Activated T-cell treated with anti-CD3 and anti-CD28 coated beads for 4 hours (primary cell): ENCODE measurements around the gene C17orf50.
A peak's percentile ranks its signal among the peaks of the same experiment; 100 is the strongest.

ENCODE experiments used
- DNase-seq: peaks from one replicate; pipeline ENCODE4 v3.0.0-alpha.2; 2020

Gene C17orf50

DNA sequence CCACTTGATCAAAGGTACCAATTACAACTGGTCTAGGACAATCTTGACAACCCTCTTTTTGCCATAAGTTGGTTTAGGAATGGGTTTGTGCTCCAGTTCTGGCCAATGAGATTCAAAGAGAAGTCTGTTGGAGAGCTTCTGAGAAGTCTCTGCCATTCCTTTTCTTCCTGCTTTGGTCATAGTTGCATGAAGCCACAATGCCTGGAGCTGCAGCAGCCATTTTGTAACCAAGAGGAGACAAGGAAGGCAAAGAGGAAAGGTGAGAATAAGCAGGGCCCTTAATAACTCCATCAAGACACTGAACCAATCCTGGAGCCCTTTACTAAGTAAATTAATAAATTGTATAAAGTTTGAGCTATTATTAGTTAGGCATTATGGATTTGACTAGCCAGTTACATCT, 3.4 kb upstream of the C17orf50 start:
- DNase-seq: no peak

DNA sequence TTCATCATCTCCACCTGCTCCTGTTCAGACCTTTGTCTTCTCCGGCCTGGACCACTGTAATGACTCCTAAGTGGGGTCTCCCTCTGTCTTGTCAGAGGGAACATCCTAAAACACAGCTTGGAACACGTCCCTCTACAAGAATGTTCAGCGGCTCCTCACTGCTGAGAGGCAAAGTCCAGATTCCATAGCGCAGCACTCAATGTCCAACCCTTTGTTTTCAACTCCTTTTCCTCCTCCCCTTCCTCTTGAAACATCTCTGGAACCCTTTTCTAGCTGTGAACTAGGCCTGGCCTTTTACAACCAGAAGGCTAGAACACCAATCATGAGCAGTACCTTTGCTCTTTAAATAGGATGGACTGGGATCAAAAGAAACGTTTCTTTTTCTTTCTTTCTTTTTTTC, 914 bp downstream of the C17orf50 start:
- no peak for DNase-seq

DNA sequence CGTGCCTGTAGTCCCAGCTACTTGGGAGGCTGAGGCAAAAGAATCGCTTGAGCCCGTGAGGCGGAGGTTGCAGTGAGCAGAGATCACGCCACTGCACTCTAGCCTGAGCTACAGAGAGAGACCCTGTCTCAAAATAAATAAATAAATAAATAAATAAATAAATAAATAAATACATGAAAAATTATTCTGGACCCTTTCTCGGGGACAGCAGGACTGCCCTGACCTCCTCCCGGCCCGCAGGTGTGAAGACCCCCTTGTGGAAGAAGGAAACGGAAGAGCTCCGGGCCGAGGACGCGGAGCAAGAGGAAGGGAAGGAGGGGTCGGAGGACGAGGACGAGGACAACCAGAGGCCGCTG, 3.1 kb downstream of the C17orf50 start:
- DNase-seq: no peak

DNA sequence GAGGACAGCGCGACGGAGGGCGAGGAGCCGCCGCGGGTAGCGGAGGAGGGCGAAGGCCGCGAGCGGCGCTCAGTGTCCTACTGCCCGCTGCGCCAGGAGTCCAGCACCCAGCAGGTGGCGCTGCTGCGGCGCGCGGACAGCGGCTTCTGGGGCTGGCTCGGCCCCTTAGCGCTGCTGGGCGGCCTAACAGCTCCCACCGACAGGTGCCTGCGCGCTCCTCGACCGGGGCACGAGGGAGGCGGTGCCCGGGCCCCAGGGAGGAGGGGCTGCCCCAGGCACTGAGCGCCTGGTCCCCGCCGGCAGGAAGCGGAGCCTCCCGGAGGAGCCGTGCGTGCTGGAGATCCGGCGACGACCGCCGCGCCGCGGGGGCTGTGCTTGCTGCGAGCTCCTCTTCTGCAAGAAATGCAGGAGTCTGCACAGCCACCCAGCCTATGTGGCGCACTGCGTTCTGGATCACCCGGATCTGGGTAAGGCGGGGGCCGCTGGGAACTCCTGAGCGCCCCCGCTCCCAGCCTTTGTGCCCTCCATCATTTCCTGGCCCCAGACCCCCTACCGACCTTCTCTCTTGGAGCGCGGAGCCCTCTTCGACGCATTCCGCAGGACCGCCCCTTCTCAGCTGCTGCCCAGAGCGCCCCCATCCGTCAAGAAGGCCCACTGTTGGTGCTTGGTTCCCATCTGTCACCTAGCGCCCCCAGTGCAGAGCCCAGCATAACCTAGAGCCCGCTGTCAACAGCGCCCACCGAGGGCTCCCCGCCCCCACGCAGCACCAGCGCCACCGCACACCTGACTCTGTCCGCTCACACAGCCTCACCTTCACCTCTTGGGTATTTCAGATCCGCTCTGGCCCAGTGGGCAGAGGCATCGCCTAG, 3.7 kb downstream of the C17orf50 start:
- DNase-seq: peak; percentile 74

DNA sequence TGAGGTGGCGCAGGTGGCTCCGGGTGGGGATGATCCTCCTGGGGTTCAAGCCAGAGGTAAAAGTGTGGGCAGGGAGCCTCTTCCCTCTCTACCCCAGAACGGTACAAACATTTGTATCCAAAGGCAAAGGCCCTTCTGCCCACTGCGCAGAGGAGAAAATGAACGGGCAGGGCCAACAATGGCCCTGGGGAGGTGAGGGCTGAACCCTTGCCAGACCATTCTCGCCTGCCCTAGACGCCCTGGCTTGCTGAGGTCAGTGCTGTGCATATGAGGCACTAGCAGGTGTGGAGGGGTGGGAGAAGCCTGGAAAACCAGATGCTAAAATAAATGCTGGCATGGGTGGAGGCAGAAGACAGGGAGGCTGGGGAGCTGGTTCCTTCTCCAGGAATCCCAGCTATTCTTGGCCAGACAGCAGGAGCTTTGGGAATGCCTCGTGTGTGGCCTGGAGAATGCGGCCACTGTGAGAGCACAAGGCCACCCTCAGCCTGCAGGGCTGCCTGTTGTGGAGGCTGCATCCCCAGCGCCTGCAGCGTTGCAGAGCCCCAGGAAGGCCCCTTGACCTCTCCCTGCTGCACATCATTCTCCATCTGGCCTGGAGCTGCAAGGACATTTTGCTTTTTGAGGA, 4.5 kb downstream of the C17orf50 start:
- no peak for DNase-seq

DNA sequence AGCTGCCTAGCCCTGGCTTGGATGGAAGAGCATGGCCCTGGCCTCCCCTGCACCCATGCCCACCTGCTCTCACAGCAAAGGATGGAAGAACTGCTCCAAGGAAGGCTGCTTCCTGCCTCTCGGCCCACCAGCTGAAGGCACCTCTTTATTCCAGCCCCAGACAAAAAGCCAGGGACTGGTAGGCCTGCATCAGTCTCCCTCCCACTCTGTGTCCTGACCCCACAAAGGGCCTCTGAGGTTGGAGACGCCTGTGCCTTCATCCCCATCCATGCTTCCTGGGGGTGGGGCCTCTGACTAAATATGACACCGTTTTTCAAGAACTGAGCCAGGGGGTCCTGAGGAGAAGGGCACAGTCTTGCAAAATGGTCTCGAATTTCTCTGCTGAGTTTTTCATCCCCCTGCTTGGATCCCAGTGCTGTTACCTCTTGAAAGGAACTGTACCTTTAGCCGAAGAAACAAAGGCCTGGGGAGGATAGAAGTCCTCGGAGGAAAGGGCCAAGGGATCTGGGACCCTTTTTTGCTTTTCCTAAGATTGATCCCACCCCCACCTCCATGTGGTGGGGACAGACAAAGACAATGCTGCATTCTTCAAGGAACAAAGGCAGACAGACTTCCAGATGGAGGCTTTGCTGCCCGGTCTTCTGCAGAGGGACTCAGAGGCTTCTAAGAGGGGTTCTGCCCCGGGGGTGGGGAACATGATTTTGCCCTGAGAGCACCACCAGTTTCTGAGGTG, 5.2 kb downstream of the C17orf50 start:
- DNase-seq: no peak

DNA sequence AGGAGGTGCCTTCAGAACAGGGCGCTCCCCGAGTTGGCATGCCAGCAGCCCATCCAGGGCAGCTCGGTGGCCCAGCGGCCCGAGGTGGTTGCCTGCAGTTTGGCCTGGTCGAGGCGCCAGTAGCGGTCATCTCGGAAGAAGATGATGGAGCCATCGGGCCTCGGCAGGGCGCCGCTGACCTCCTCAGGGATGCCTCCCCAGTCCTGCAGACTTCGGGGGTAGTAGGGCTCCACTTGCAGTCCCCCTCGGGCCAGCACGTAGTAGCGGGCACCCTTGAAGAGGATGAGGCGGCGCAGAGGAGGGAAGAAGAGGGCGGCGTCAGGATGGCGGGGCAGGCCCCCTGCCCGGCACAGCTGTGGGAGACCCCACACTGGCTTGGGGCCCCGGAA, 5.8 kb downstream of the C17orf50 start:
- no peak for DNase-seq

DNA sequence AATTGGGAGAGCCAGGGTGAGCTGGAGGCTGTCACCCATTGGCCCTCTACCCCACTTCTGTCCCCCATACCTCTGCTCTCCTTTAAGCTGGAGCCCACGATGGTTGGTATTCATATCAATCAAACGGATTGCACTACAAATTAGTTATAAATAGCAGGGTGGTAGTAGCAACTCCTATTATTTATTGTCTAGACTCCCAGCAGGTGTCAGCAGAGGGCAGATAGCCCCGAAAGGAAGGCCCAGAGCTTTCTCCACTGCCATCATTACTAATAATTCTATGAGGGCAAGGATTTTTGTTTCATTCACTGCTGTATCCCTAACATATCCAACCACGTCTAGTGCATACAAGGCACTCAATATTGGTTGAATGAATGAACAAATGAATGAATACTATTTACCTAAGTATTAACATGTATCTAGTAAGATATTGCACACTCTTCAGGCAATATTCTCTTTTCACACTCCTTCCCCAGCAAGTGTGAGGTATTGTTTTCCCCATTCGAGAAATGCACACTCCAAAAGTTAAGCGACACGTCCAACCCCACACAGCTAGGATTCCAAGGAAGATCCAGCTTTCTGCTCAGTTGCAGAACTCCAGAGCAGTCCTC, 6.3 kb downstream of the C17orf50 start:
- peak; percentile 19 for DNase-seq

DNA sequence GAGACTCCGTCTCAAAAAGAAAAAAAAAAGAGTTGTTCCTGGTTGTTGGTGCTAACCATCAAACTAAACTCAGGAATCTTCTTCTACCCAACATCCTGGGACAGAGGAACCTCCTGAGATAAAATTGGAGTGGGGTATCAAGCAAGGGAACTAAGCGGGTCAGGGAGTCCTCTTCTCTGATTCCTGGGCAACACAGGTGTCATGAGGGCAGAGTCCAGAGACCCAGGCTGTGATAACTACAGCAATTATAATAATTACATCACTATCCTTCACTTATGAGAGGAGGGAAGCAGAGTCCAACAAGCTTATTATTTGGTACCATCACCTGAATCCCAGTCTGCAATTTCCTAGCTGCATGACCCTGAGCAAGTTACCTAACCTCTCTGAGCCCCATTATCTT, 8.1 kb downstream of the C17orf50 start:
- no peak for DNase-seq

DNA sequence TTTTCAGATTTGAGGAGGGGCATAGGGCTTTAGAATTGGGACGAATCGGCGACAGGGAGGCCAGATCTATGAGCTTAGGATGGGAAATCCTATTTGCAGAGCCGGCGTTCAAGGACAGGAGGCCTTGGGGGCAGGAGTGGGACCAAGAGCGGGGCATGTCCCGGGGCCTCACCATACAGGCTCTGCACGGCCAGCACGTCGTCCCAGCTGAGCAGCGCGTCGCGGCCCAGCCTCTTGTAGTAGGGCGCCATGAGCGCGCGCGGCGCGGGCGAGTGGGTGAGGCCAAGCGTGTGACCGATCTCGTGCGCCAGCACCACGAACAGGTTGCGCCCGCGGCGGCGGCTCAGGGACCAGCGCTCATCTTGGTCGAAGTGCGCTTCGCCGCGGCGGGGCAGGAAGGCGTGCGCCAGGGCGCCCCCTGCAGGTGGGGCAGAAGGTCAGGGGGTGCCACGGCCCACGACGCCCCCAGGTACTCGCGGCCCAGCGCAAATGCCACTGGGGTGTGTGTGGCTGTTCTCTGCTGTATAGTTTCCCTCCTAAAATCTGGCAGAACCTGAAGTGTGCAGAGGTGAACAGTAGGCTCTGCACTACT, 9.3 kb downstream of the C17orf50 start:
- no peak for DNase-seq

DNA sequence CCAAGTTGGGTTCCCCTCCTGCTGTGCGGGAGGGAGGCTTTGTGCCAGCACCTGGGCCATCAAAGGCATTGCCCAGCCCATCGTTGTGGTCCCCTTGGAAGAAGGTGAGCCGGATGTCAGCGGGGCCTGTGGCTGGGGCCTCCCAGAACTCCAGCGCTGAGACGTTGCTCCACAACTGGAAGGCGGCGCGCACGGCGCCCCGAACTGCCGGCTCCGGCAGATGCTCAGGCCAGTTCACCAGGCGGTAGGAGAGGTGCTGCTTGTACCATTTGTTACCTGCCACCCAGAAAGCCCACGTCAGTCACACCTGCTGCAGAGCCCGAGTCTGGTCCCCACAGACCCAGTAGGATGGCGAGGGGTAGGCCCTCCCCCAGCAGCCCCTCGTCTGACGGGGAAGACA, 12.4 kb downstream of the C17orf50 start:
- DNase-seq: no peak

DNA sequence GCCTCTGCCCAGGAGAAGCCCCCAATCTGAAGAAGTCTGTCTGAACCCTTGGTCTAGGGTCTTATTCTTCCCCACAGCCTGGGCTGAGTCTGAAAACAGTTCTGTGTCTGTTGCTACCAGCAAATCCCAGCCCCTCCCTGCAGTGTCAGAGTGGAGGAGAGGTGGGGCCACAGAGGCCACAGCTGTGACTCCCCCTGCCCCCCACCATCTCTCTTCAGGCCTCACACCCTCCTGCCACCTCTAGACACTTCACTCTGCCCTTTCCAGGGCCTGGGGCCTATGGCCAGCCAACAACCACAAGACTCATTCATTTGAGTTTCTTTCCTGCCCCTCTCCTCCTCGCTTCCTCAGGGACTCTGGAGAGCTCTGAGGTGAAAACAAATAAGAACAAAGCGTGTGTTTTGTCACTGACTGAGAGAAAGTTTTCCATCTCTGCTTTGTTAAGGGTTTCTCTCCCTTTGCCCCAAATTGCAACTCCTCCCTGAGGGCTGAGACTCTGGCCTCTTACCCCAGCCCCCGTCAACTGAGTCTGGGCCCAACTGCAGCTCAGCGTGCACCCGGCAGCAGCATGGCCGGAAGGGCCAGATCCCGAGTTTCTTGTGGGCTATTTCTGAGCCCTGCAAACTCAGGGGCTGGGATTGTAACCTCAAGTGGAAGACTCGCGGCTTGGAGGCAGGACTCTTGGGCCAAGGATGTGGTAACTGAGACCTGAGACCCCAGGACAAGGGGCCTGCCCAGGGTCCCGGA, 13.2 kb downstream of the C17orf50 start:
- no peak for DNase-seq

DNA sequence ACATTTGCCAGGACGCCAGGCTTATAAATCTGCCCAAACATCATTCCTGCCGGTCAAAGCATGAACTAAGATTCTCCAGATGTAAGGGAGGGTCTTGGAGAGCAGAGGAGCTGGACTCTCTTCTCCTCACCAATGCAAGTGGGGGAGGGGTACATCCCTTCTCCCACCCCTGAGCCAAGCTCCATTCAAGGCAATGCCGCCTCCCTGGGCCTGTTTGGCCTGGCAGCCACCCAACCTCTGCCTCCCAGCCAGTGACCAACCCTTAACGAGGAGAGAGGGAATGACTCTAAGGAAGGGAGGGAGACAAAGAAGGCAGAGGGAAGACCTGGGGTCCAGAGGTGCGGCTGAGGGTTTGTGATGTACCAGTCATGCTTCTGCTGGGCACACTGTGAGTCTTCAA, 13.8 kb downstream of the C17orf50 start:
- DNase-seq: no peak

DNA sequence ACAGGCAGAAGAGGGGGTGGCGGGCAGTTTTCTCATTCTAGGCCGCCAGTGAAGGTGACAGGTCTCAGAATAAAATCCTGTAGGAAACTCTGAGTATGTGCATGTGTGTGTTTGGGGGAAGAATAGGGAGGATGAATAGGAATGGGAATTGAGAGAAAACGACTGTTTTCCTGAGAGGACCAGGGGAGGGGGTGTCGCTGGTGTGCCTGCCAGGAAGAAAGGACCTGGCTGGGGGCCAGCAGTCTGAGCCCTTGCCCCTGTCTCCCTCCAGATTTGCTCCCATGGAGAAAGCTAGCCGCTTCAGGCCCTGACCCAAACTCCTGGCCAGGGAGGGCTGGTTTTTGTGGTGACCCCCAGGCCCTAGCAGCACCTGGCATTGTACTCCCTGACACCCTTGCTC, 14.4 kb downstream of the C17orf50 start:
- DNase-seq: no peak

DNA sequence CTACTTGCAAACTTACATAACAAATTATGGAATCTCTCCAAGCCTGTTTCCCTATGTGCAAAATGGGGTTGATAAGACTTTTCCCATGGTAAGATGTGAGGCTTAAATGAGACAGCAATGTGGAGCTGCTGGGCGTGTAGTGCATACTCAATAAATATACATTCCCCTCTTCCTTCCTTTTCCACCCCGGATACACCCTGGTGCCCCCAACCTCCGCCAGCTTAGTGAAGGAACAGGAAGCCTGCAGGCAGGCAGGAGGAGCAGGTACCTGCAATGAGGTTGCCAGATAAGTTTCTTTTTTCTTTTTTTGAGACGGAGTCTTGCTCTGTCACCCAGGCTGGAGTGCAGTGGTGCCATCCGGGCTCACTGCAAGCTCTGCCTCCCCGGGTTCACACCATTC, 14.9 kb downstream of the C17orf50 start:
- no peak for DNase-seq

DNA sequence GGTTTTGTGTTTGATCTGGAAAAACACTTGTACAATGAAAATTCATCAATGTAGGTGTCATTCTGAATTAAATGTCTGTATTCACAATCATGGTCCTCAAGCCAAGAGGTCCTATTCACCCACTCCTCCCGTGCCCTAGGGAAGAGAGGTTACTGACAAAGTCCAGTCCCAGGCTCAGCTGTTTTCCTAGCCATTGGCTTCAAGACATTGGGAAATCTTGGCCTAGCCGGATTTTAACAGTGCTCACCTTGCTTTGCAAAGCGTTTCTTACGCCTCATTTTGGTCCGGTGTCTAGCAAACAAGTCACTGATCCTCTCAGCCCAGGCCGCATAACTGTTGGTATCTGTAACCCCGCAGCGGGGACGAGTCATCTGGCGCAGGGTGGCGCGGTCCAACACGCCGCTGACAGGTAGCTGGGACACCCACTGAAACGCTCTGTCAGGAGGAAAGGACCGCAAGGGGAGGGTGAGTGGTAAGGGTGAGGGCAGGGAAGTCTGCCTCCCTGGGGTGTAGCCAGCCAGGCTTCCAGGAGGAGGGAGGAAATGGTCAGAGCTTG, 18.0 kb downstream of the C17orf50 start:
- no peak for DNase-seq

DNA sequence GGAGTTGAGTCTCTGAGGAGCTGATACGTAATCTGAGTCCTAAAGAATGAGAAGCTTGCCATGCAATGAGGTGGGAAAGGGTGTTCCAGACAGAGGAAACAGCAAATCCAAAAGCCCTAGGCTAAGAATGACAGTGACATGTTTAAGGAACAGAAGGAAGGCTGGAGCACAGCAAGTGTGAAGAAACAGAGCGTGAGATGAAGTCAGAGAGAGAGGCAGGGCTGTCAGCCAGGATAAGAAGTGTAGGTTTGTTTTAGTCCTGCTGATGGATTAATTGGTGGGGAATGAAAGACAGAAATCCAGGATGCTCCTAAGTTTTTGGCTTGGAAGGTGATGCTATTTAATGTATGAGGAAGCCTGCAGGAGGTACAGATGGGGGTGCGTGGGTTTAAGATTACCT, 20.3 kb downstream of the C17orf50 start:
- DNase-seq: no peak

DNA sequence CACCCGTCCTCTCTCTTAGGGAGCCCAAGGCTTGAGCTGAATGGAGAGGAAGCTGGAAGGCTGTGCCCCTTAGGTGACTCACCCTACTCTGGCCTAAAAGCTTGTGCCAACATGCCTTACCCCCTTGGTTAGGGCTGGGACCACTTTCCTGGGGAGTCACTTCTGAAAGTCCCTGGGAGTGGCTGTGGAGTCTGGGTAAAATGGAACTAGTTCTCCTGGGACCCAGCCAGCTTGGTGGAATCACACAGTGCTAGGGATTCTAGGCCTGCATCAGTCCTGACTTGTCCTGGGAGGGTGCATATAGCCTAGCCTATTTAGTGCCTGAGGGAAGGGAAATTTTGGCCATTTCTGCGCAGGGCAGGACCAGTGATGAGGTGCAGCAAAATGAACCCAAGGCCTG, 24.2 kb downstream of the C17orf50 start:
- no peak for DNase-seq

DNA sequence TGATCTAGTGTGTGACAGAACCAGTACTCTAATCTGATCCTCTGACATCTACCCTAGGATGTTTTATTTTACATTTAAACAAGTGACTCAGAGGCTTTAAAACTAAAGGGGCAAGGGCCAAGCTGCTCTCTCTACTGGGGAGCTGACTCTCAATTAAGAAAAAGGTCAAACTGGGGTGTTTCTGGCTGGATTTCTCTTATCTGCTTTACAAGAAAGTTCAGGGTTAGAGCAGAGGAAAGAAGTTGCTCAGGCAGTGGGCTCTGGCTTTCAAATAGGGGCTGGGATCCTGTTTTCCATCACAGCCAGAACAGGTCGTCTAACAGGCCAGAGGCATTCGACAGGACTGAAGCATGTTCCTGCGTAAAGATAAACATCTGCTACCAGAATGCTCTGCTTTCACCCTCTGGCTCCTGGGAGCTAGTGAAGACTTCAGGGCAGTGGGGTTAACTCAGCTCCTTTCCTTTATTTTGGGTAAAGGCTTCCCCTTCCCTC, 26.3 kb downstream of the C17orf50 start:
- no peak for DNase-seq

DNA sequence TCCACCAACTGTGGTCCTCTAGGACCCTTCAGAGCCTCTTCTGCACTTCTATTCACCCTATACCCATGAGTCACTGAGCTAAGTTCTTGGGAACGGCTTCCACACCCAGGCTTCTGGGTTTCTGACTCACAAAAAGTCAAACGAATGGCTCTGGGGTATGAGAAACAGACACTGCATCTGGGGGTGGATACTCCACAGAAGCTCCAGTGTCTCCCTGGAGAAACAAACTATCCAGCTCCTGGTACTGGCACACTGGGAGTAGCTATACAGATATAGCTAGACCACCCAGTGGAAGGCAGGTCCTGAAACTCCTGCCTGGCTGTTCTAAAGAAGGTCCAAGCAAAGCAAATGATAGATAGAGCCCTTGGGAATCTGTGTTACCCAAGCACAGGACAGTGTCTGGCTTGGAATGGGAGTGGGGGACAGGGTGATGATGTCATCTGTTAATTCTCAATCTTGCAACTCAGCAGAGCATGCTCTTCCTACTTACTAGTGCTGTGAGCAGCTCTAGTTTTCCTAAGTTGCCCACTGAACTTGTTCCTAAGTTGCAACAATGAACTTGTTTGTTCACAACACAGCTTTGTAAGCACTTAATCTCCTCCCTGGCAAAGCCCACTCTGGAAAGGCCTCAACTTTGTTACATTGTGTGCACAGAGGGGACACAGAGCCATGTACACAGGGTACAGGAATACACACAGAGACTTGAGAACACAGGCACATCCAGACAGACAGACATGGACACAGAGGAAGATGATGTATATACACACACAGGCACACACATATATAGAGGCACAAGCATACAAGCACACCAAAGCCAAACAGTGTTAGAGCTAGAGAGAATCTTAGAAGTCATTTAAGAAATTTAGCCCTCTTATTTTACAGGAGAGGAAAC, 28.0 kb downstream of the C17orf50 start:
- no peak for DNase-seq

DNA sequence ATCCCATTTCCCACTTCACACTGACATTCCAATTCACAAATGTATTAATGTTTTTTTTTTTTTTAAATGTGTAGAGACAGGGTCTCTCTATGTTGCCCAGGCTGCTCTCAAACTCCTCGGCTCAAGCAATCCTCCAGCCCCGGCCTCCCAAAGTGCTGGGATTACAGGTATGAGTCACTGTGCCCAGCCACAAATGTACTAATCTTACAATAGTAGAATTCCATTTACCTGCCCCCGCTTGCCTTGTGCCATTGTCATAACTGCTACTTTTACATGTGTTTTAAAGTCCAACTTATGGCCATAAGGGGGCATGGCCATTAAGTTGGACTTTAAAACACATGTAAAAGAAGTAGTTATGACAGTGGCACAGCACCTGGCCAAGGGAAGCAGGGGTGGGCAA, 30.2 kb downstream of the C17orf50 start:
- no peak for DNase-seq
